Temporal lobe (tissue), 2 donors: ENCODE data around the gene IFNA10. TPM values are rescaled to one million over a fixed set of nuclear protein-coding genes. Genes with fewer than 3 reads are reported as not detected.

Source experiments
- small RNA-seq: library from RNA; depleted of rRNA; stranded (forward); fragments of <200 nt; gene quantifications from one replicate; pipeline ENCODE3, GENCODE V24; 2014; ENCODE audit warnings: low replicate concordance
- total RNA-seq: library from RNA; depleted of rRNA; stranded (reverse); fragments of >200 nt; gene quantifications from one replicate; pipeline ENCODE4 v1.2.3, GENCODE V29; 2014

Gene IFNA10
- total RNA-seq, 1 donor from 2014 or later, result not detected

Small RNAs within 50 kb of the gene (small RNA-seq; reads per million reads assigned to genes)
- not detected for gene RF00019

Other genes starting within 250 kb of the IFNA10 start
- gene HACD4, start 175.5 kb downstream of the IFNA10 start, total RNA-seq, result 0.49 TPM
- not detected for gene IFNB1, start 129.2 kb downstream of the IFNA10 start, total RNA-seq
- gene IFNW1, start 65.3 kb downstream of the IFNA10 start, total RNA-seq, result not detected
- not detected for gene IFNA21, start 40.5 kb downstream of the IFNA10 start, total RNA-seq
- gene IFNA4, start 19.6 kb downstream of the IFNA10 start, total RNA-seq, result not detected
- not detected for gene IFNA7, start 4.9 kb downstream of the IFNA10 start, total RNA-seq
- gene IFNA16, start 10.2 kb upstream of the IFNA10 start, total RNA-seq, result not detected
- gene IFNA17, start 21.1 kb upstream of the IFNA10 start, total RNA-seq, result not detected
- gene IFNA14, start 32.9 kb upstream of the IFNA10 start, total RNA-seq, result not detected
- not detected for gene IFNA5, start 98.2 kb upstream of the IFNA10 start, total RNA-seq
- 63.7 TPM for gene KLHL9, start 128.3 kb upstream of the IFNA10 start, total RNA-seq
- gene IFNA6, start 143.7 kb upstream of the IFNA10 start, total RNA-seq, result not detected
- not detected for gene IFNA13, start 160.9 kb upstream of the IFNA10 start, total RNA-seq
- gene IFNA2, start 178.3 kb upstream of the IFNA10 start, total RNA-seq, result not detected
- gene IFNA8, start 202.0 kb upstream of the IFNA10 start, total RNA-seq, result not detected
- not detected for gene IFNA1, start 233.3 kb upstream of the IFNA10 start, total RNA-seq